Peyer's patch (tissue), 4 donors: ENCODE results near the gene ASCC1. TPM values are rescaled to one million over a fixed set of nuclear protein-coding genes. Genes with fewer than 3 reads are reported as not detected.

Experiments
- DNase-seq, 3 donors: peaks; one replicate each; pipeline ENCODE4 v3.0.0-alpha.2; 2017 to 2019
- H3K27ac ChIP-seq, 4 donors: fragments of 200-600 bp; sonication (generic); one replicate each; pipeline ENCODE4 v1.5.1; 2016 to 2019
- H3K27me3 ChIP-seq, 2 donors: fragments of 200-600 bp; sonication (generic); one replicate each; pipeline ENCODE4 v1.5.1; 2019
- H3K36me3 ChIP-seq, 3 donors: fragments of 200-600 bp; sonication (generic); one replicate each; pipeline ENCODE4 v1.5.1; 2016 to 2019
- H3K4me1 ChIP-seq, 4 donors: fragments of 200-600 bp; sonication (generic); one replicate each; pipeline ENCODE4 v1.5.1; 2016 to 2019
- H3K4me3 ChIP-seq, 4 donors: fragments of 200-600 bp; sonication (generic); 1 replicate in 3 of 4; 2 replicates in 1 of 4; pipeline ENCODE4 v1.5.1; 2016 to 2019; ENCODE audit warnings: mild to moderate bottlenecking in 1 of 4
- H3K9me3 ChIP-seq, 4 donors: fragments of 200-600 bp; sonication (generic); one replicate each; pipeline ENCODE4 v1.5.1; 2016 to 2019; ENCODE audit warnings: mild to moderate bottlenecking in 1 of 4
- CTCF ChIP-seq, 6 experiments: fragments of 450-650 bp in 4 of 6; fragments of 200-600 bp in 2 of 6; sonication (generic) in 1 of 6; IDR thresholded peaks; one replicate each; pipeline ENCODE4 v1.5.1; 2017 to 2019; ENCODE audit warnings: antibody characterized with exemption in 6 of 6, mild to moderate bottlenecking in 3 of 6, moderate library complexity in 1 of 6
- POLR2A ChIP-seq, 2 donors: fragments of 450-650 bp; IDR thresholded peaks; one replicate each; pipeline ENCODE4 v1.5.1; 2017; ENCODE audit warnings: antibody characterized with exemption in 2 of 2, mild to moderate bottlenecking in 2 of 2, moderate library complexity in 2 of 2
- total RNA-seq, 4 donors: library from RNA; depleted of rRNA; stranded (reverse); fragments of >200 nt; gene quantifications; one replicate each; pipeline ENCODE4 v1.1.0, GENCODE V29; 2016

The ASCC1 gene, protein sequence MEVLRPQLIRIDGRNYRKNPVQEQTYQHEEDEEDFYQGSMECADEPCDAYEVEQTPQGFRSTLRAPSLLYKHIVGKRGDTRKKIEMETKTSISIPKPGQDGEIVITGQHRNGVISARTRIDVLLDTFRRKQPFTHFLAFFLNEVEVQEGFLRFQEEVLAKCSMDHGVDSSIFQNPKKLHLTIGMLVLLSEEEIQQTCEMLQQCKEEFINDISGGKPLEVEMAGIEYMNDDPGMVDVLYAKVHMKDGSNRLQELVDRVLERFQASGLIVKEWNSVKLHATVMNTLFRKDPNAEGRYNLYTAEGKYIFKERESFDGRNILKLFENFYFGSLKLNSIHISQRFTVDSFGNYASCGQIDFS
- total RNA-seq, result 10 to 100 TPM in 3 of 4 donors, 1 to 10 TPM in 1; 9.7 to 48.7 (median 21.5) TPM

DNA sequence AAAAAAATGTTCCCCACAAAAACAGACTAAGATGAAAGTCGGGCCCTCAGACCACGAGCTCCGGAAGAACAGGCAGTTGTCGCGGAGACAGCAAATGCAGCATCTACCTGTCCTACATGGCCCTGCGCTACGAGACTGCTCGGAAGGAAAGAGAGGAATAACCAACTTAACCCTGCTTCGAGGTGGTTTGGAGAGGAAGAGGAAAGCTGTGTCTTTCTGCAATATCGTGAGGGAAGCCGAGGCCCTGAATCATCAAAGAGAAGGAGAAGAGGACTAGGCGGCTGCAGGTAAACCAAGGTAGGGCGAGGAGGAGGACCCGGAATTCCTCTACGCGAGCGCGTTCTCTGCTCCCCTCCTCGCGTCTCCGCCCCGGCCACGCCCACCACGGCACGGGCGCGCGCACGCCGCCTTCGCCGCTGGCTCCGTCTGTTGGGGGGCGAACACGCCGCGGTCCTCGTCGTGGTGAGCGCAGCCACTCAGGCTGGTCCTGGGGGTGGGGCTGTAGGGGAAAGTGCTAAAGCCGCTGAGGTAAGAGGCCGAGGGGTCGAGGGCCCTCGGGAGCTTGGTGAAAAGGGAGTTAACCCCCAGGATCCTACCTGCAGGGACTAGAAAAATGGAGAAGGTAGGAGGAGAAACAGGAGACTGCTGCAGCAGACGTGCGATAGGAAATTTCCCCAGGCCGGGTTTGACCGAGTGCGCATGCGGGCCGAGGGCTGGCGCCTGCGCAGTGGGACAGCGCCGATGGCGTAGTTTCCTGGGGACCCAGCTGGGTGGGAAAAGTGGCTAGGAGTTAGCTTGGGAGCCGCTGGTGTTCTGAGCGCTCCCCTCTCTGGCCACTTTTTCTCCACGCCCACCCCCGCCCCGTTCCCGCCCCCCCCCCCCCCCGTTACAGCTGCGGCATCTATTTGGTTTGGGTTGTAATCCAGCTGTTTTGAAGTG is at the start of gene ASCC1, which contains the start of gene ANAPC16:
TSS of gene ASCC1 (minus strand) at position 666 of the 939 bp plus-strand sequence. CDS start 2,978 bp downstream, outside the sequence.
TSS of gene ANAPC16 (plus strand) at position 402 of the 939 bp plus-strand sequence. CDS start 7,903 bp downstream, outside the sequence.
- Histone ChIP-seq H3K27me3 (no peaks in the 10 kb centered on the region), H3K9me3 (no peaks in the 10 kb centered on the region), H3K27ac (peak within 1 kb of the TSS; percentile 83 to 99 (median 97)), H3K4me3 (peak within 1 kb of the TSS; percentile 46 to 73 (median 72)), H3K36me3 (peaks cover 0 to 18% (median 0%) of the 10 kb centered on the region in 3 donors), H3K4me1 (peaks cover 0 to 38% (median 17%) of the 10 kb centered on the region in 4 donors)
- DNase-seq, result peak; percentile 91 to 96 (median 95)
- peak; percentile 94 to 96 for TF ChIP-seq POLR2A (IDR thresholded peaks at IDR 0.05)
- TF ChIP-seq CTCF (IDR thresholded peaks at IDR 0.05), result peak in 2 of 6 experiments; percentile 3 to 13

GRCh38 chr10:72265508-72265907 is 49.4 kb upstream of the ASCC1 start:
- no peak for DNase-seq
- no peaks in the 10 kb centered on the region for H3K27me3 ChIP-seq
- peaks cover 8 to 28% (median 18%) of the 10 kb centered on the region in 4 donors for H3K4me1 ChIP-seq
- peak overlapping the region in 1 of 4 donors; percentile 31 for H3K27ac ChIP-seq
- H3K4me3 ChIP-seq, result no peak overlapping the region
- TF ChIP-seq CTCF (IDR thresholded peaks at IDR 0.05) (no peak), POLR2A (IDR thresholded peaks at IDR 0.05) (no peak)
- no peaks in the 10 kb centered on the region for H3K36me3 ChIP-seq
- no peaks in the 10 kb centered on the region for H3K9me3 ChIP-seq

DNA sequence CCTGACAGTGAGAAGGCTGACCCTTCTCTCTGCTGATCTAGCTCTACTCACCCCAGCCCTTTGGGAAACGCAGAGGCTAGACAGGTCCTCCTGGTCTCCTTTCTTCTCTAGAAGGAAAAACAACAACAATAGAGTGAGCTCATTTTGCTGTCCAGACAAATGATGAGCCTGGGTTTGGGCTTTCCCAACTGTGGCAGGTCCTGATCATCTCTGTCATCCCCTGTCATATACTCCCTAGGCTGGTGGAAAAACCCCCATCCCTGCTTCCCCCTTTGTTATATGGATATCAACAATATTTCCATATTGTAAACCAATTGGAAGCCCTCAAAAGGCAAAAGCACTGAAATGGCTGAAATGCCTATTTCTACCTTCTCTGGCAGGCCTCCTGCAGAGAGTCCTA is 48.5 kb upstream of the ASCC1 start:
- peak overlapping the region in 1 of 4 donors; percentile 31 for H3K27ac ChIP-seq

GRCh38 chr10:72263613-72264241 is 47.7 kb upstream of the ASCC1 start:
- H3K4me1 ChIP-seq, result peaks cover 8 to 46% (median 34%) of the 10 kb centered on the region in 4 donors

More for the DNA sequence above, 48.5 kb upstream of the ASCC1 start:
- H3K4me3 ChIP-seq, result no peak overlapping the region
- H3K36me3 ChIP-seq, result no peaks in the 10 kb centered on the region
- H3K4me1 ChIP-seq, result peaks cover 8 to 38% (median 28%) of the 10 kb centered on the region in 4 donors
- TF ChIP-seq CTCF (IDR thresholded peaks at IDR 0.05) (no peak), POLR2A (IDR thresholded peaks at IDR 0.05) (no peak)
- no peak for DNase-seq
- no peaks in the 10 kb centered on the region for H3K9me3 ChIP-seq
- H3K27me3 ChIP-seq, result no peaks in the 10 kb centered on the region

More at GRCh38 chr10:72263613-72264241, 47.7 kb upstream of the ASCC1 start:
- Histone ChIP-seq H3K9me3 (no peaks in the 10 kb centered on the region), H3K4me3 (no peak overlapping the region), H3K27ac (peak overlapping the region; percentile 20 to 82 (median 62)), H3K27me3 (no peaks in the 10 kb centered on the region), H3K36me3 (no peaks in the 10 kb centered on the region)
- TF ChIP-seq POLR2A (IDR thresholded peaks at IDR 0.05), result peak in 1 of 2 donors; percentile 48
- no peak for TF ChIP-seq CTCF (IDR thresholded peaks at IDR 0.05)
- peak; percentile 71 to 85 (median 76) for DNase-seq
